Liver (tissue), 3 donors: Measurements from ENCODE around the gene CCL8.

ENCODE experiments used
- FOXA1 ChIP-seq: IDR thresholded peaks from 2 replicates; pipeline ENCODE4 v1.6.1; 2016; ENCODE audit warnings: antibody characterized with exemption
- GABPA ChIP-seq, 2 donors: IDR thresholded peaks in 1 of 2; conservative IDR thresholded peaks in 1 of 2; 2 replicates each; pipeline ENCODE4 v1.6.1; 2016; ENCODE audit warnings: antibody characterized with exemption in 2 of 2, mild to moderate bottlenecking in 1 of 2, moderate library complexity in 1 of 2
- RXRA ChIP-seq, 2 donors: IDR thresholded peaks; 2 replicates each; pipeline ENCODE4 v1.6.1; 2017 to 2018; ENCODE audit warnings: antibody characterized with exemption in 2 of 2, mild to moderate bottlenecking in 1 of 2
- TAF1 ChIP-seq: conservative IDR thresholded peaks from 2 replicates; pipeline ENCODE4 v1.6.1; 2016; ENCODE audit warnings: antibody characterized with exemption, mild to moderate bottlenecking
- YY1 ChIP-seq: IDR thresholded peaks from 2 replicates; pipeline ENCODE4 v1.6.1; 2016; ENCODE audit warnings: antibody characterized with exemption, mild to moderate bottlenecking
- TF ChIP-seq, protein P1 (sequence below): fragments of 150-350 bp; IDR thresholded peaks from 2 replicates; pipeline ENCODE4 v1.5.1; 2017; ENCODE audit warnings: improper control_type of control experiment, low read depth, low read length; ENCODE audit not compliant: missing input control
- TF ChIP-seq, protein P2 (sequence below): IDR thresholded peaks from 2 replicates; pipeline ENCODE4 v1.6.1; 2016; ENCODE audit warnings: antibody characterized with exemption
- donor health status: healthy.
- donor health status: healthy.

- TF ChIP-seq YY1 (no peak), RXRA (IDR thresholded peaks at IDR 0.05) (no peak), TAF1 (no peak), GABPA (IDR thresholded peaks at IDR 0.05 in 1 of 2, conservative IDR thresholded peaks at IDR 0.05 in 1 of 2) (no peak), FOXA1 (no peak)
- TF ChIP-seq, protein P1, sequence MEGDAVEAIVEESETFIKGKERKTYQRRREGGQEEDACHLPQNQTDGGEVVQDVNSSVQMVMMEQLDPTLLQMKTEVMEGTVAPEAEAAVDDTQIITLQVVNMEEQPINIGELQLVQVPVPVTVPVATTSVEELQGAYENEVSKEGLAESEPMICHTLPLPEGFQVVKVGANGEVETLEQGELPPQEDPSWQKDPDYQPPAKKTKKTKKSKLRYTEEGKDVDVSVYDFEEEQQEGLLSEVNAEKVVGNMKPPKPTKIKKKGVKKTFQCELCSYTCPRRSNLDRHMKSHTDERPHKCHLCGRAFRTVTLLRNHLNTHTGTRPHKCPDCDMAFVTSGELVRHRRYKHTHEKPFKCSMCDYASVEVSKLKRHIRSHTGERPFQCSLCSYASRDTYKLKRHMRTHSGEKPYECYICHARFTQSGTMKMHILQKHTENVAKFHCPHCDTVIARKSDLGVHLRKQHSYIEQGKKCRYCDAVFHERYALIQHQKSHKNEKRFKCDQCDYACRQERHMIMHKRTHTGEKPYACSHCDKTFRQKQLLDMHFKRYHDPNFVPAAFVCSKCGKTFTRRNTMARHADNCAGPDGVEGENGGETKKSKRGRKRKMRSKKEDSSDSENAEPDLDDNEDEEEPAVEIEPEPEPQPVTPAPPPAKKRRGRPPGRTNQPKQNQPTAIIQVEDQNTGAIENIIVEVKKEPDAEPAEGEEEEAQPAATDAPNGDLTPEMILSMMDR, result no peak
- TF ChIP-seq, protein P2, sequence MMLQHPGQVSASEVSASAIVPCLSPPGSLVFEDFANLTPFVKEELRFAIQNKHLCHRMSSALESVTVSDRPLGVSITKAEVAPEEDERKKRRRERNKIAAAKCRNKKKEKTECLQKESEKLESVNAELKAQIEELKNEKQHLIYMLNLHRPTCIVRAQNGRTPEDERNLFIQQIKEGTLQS, result no peak
These were observed 46.8 kb downstream of the CCL8 start for GRCh38 chr17:34366010-34366409.
